ENCODE results near the gene SDF2L1.

SDF2L1 gene

GRCh38 chr22:21626073-21626734 lies 15.9 kb upstream of the SDF2L1 start:
- in situ Hi-C loops (cut with MboI; ENCODE audit: low sequenced_read_pairs) = no loop called here
- DNase-seq (ENCODE audit: low spot score in 2 of 2) = no peak

GRCh38 chr22:21626735-21627469 lies 15.2 kb upstream of the SDF2L1 start:
- Histone ChIP-seq H3K9me3 (no peaks in the 10 kb centered on the region), H3K4me3 (no peak overlapping the region), H3K4me1 (peaks cover 17% of the 10 kb centered on the region), H3K27me3 (ENCODE audit: low read depth) (no peaks in the 10 kb centered on the region), H3K36me3 (replicated peaks) (peaks cover 55% of the 10 kb centered on the region)
- DNase-seq (ENCODE audit: low spot score in 2 of 2) = no peak
- in situ Hi-C loops (cut with MboI; ENCODE audit: low sequenced_read_pairs) = no loop called here

More at GRCh38 chr22:21626073-21626734, 15.9 kb upstream of the SDF2L1 start:
- H3K27me3 ChIP-seq (ENCODE audit: low read depth) = no peaks in the 10 kb centered on the region
- peaks cover 58% of the 10 kb centered on the region for H3K36me3 ChIP-seq (replicated peaks)
- H3K9me3 ChIP-seq = no peaks in the 10 kb centered on the region
- peaks cover 17% of the 10 kb centered on the region for H3K4me1 ChIP-seq
- no peak overlapping the region for H3K4me3 ChIP-seq

- peak in 1 of 2 experiments; percentile 1 for DNase-seq (ENCODE audit: low spot score in 2 of 2)
- in situ Hi-C loops (cut with MboI; ENCODE audit: low sequenced_read_pairs) = no loop called here
- Histone ChIP-seq H3K9me3 (no peaks in the 10 kb centered on the region), H3K4me3 (peak overlapping the region; percentile 93), H3K36me3 (replicated peaks) (peaks cover 38% of the 10 kb centered on the region), H3K27me3 (ENCODE audit: low read depth) (no peaks in the 10 kb centered on the region), H3K4me1 (peaks cover 17% of the 10 kb centered on the region)
These were observed 13.5 kb upstream of the SDF2L1 start for GRCh38 chr22:21628386-21629254.

GRCh38 chr22:21629255-21630149 lies 12.6 kb upstream of the SDF2L1 start, which contains the start of gene YDJC:
YDJC (minus strand) TSS chr22:21630022; CDS start chr22:21630014, 8 bp downstream.
- in situ Hi-C loops (cut with MboI; ENCODE audit: low sequenced_read_pairs) = no loop called here
- Histone ChIP-seq H3K9me3 (no peaks in the 10 kb centered on the region), H3K4me1 (peaks cover 17% of the 10 kb centered on the region), H3K4me3 (peak within 1 kb of the TSS; percentile 93), H3K27me3 (ENCODE audit: low read depth) (no peaks in the 10 kb centered on the region), H3K36me3 (replicated peaks) (peaks cover 32% of the 10 kb centered on the region)
- peak; percentile 89 to 97 for DNase-seq (ENCODE audit: low spot score in 2 of 2)

- Histone ChIP-seq H3K4me1 (peaks cover 17% of the 10 kb centered on the region), H3K9me3 (no peaks in the 10 kb centered on the region), H3K36me3 (replicated peaks) (peaks cover 30% of the 10 kb centered on the region), H3K4me3 (no peak overlapping the region), H3K27me3 (ENCODE audit: low read depth) (no peaks in the 10 kb centered on the region)
- in situ Hi-C loops (cut with MboI; ENCODE audit: low sequenced_read_pairs) = no loop called here
- no peak for DNase-seq (ENCODE audit: low spot score in 2 of 2)
These were observed 11.1 kb upstream of the SDF2L1 start for GRCh38 chr22:21631025-21631424.

GRCh38 chr22:21632237-21632895 lies 9.7 kb upstream of the SDF2L1 start, which contains the start of gene CCDC116:
CCDC116 (plus strand) TSS chr22:21632760; CDS start chr22:21633182, 422 bp downstream.
- peak; percentile 50 to 85 for DNase-seq (ENCODE audit: low spot score in 2 of 2)
- H3K9me3 ChIP-seq = no peaks in the 10 kb centered on the region
- in situ Hi-C loops (cut with MboI; ENCODE audit: low sequenced_read_pairs) = no loop called here
- H3K36me3 ChIP-seq (replicated peaks) = peaks cover 21% of the 10 kb centered on the region
- no peaks in the 10 kb centered on the region for H3K27me3 ChIP-seq (ENCODE audit: low read depth)
- H3K4me3 ChIP-seq = no peak within 1 kb of the TSS
- peaks cover 17% of the 10 kb centered on the region for H3K4me1 ChIP-seq

- Histone ChIP-seq H3K4me3 (no peak overlapping the region), H3K36me3 (replicated peaks) (peaks cover 16% of the 10 kb centered on the region), H3K27me3 (ENCODE audit: low read depth) (no peaks in the 10 kb centered on the region), H3K9me3 (no peaks in the 10 kb centered on the region), H3K4me1 (peaks cover 14% of the 10 kb centered on the region)
- in situ Hi-C loops (cut with MboI; ENCODE audit: low sequenced_read_pairs) = no loop called here
- DNase-seq (ENCODE audit: low spot score in 2 of 2) = no peak
These were observed 9.2 kb upstream of the SDF2L1 start for GRCh38 chr22:21632931-21633330.

- Histone ChIP-seq H3K4me1 (peaks cover 8% of the 10 kb centered on the region), H3K27me3 (ENCODE audit: low read depth) (no peaks in the 10 kb centered on the region), H3K4me3 (no peak overlapping the region), H3K9me3 (no peaks in the 10 kb centered on the region), H3K36me3 (replicated peaks) (peaks cover 10% of the 10 kb centered on the region)
- no peak for DNase-seq (ENCODE audit: low spot score in 2 of 2)
- in situ Hi-C loops (cut with MboI; ENCODE audit: low sequenced_read_pairs) = no loop called here
These were observed 8.6 kb upstream of the SDF2L1 start for GRCh38 chr22:21633481-21633880.

GRCh38 chr22:21634081-21634480 lies 8.0 kb upstream of the SDF2L1 start:
- H3K4me3 ChIP-seq = no peak overlapping the region
- no peaks in the 10 kb centered on the region for H3K9me3 ChIP-seq
- in situ Hi-C loops (cut with MboI; ENCODE audit: low sequenced_read_pairs) = no loop called here
- H3K27me3 ChIP-seq (ENCODE audit: low read depth) = no peaks in the 10 kb centered on the region
- H3K4me1 ChIP-seq = peaks cover 3% of the 10 kb centered on the region
- H3K36me3 ChIP-seq (replicated peaks) = peaks cover 7% of the 10 kb centered on the region; the same call in 1 of the 2 replicates
- no peak for DNase-seq (ENCODE audit: low spot score in 2 of 2)

- peaks cover 3% of the 10 kb centered on the region; the same call in 1 of the 2 replicates for H3K4me1 ChIP-seq
- no peaks in the 10 kb centered on the region for H3K27me3 ChIP-seq (ENCODE audit: low read depth)
- no peaks in the 10 kb centered on the region for H3K9me3 ChIP-seq
- DNase-seq (ENCODE audit: low spot score in 2 of 2) = no peak
- in situ Hi-C loops (cut with MboI; ENCODE audit: low sequenced_read_pairs) = no loop called here
- H3K4me3 ChIP-seq = no peak overlapping the region
- H3K36me3 ChIP-seq (replicated peaks) = no peaks in the 10 kb centered on the region
These were observed 7.3 kb upstream of the SDF2L1 start for GRCh38 chr22:21634844-21635243.

- H3K36me3 ChIP-seq (replicated peaks) = no peaks in the 10 kb centered on the region
- no peaks in the 10 kb centered on the region for H3K27me3 ChIP-seq (ENCODE audit: low read depth)
- in situ Hi-C loops (cut with MboI; ENCODE audit: low sequenced_read_pairs) = no loop called here
- DNase-seq (ENCODE audit: low spot score in 2 of 2) = no peak
- H3K9me3 ChIP-seq = no peaks in the 10 kb centered on the region
- H3K4me1 ChIP-seq = no peaks in the 10 kb centered on the region
- H3K4me3 ChIP-seq = no peak overlapping the region
These were observed 6.2 kb upstream of the SDF2L1 start for GRCh38 chr22:21635771-21636510.

GRCh38 chr22:21636629-21637218 lies 5.4 kb upstream of the SDF2L1 start:
- Histone ChIP-seq H3K9me3 (no peaks in the 10 kb centered on the region), H3K36me3 (replicated peaks) (no peaks in the 10 kb centered on the region), H3K27me3 (ENCODE audit: low read depth) (no peaks in the 10 kb centered on the region), H3K4me3 (no peak overlapping the region), H3K4me1 (peaks cover 7% of the 10 kb centered on the region)
- in situ Hi-C loops (cut with MboI; ENCODE audit: low sequenced_read_pairs) = no loop called here
- DNase-seq (ENCODE audit: low spot score in 2 of 2) = no peak
